ENCODE results near the gene SLC40A1.

DNA sequence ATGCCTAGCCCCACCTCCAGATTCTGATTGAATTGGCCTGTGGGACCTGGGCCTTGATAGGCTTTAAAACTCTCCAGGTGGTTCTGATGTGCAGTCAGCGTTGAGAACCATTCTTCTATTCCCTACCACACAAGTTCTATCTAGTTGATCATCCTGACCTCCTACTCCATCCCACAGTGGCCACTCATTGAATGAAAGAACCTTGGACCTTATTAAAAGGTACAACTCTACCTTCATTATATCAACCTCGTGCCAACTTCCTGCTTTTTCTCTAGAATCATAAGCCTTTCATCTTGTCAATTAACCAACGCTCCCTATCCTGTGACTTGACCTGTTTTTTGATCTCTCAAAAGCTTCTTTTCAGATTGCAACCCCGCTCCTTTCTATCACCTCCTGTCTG is 55.8 kb downstream of the SLC40A1 start:
- TF ChIP-seq, protein P1, sequence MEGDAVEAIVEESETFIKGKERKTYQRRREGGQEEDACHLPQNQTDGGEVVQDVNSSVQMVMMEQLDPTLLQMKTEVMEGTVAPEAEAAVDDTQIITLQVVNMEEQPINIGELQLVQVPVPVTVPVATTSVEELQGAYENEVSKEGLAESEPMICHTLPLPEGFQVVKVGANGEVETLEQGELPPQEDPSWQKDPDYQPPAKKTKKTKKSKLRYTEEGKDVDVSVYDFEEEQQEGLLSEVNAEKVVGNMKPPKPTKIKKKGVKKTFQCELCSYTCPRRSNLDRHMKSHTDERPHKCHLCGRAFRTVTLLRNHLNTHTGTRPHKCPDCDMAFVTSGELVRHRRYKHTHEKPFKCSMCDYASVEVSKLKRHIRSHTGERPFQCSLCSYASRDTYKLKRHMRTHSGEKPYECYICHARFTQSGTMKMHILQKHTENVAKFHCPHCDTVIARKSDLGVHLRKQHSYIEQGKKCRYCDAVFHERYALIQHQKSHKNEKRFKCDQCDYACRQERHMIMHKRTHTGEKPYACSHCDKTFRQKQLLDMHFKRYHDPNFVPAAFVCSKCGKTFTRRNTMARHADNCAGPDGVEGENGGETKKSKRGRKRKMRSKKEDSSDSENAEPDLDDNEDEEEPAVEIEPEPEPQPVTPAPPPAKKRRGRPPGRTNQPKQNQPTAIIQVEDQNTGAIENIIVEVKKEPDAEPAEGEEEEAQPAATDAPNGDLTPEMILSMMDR (IDR thresholded peaks at IDR 0.05; ENCODE audit: low read depth, low read length, missing input control), result no peak
- TF ChIP-seq YY1 (IDR thresholded peaks at IDR 0.05), result no peak
- TF ChIP-seq, protein P2, sequence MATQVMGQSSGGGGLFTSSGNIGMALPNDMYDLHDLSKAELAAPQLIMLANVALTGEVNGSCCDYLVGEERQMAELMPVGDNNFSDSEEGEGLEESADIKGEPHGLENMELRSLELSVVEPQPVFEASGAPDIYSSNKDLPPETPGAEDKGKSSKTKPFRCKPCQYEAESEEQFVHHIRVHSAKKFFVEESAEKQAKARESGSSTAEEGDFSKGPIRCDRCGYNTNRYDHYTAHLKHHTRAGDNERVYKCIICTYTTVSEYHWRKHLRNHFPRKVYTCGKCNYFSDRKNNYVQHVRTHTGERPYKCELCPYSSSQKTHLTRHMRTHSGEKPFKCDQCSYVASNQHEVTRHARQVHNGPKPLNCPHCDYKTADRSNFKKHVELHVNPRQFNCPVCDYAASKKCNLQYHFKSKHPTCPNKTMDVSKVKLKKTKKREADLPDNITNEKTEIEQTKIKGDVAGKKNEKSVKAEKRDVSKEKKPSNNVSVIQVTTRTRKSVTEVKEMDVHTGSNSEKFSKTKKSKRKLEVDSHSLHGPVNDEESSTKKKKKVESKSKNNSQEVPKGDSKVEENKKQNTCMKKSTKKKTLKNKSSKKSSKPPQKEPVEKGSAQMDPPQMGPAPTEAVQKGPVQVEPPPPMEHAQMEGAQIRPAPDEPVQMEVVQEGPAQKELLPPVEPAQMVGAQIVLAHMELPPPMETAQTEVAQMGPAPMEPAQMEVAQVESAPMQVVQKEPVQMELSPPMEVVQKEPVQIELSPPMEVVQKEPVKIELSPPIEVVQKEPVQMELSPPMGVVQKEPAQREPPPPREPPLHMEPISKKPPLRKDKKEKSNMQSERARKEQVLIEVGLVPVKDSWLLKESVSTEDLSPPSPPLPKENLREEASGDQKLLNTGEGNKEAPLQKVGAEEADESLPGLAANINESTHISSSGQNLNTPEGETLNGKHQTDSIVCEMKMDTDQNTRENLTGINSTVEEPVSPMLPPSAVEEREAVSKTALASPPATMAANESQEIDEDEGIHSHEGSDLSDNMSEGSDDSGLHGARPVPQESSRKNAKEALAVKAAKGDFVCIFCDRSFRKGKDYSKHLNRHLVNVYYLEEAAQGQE (IDR thresholded peaks at IDR 0.05), result no peak
- TF ChIP-seq FOXA1 (IDR thresholded peaks at IDR 0.05), result no peak
- TF ChIP-seq, protein P3, sequence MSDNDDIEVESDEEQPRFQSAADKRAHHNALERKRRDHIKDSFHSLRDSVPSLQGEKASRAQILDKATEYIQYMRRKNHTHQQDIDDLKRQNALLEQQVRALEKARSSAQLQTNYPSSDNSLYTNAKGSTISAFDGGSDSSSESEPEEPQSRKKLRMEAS (IDR thresholded peaks at IDR 0.05), result no peak
- no peak for TF ChIP-seq RAD21 (IDR thresholded peaks at IDR 0.05)
- TF ChIP-seq JUND (IDR thresholded peaks at IDR 0.05), result no peak
- no peak for TF ChIP-seq SP1 (IDR thresholded peaks at IDR 0.05)
- no peak for TF ChIP-seq GABPA (IDR thresholded peaks at IDR 0.05 in 1 of 2, conservative IDR thresholded peaks at IDR 0.05 in 1 of 2)
- no peak for TF ChIP-seq EGR1 (IDR thresholded peaks at IDR 0.05; ENCODE audit: low read depth in 2 of 2)
- no peak for TF ChIP-seq TAF1 (conservative IDR thresholded peaks at IDR 0.05)
